NCI-H524 (cell line): ENCODE results near the gene DAPK3.
"Not testable (repeated sequence)": the region's sequence is repeated elsewhere in the genome, so short reads cannot be mapped to it uniquely, and the experiment has no call there.

ENCODE experiments used
- DNase-seq, 2 experiments: peaks; one replicate each; lab custom pipeline; 2025; lab: John Stamatoyannopoulos, UW

Gene DAPK3

GRCh38 chr19:3970808-3971598, at the start of gene DAPK3:
Gene DAPK3 (minus strand): TSS chr19:3971099. CDS start chr19:3969735, 1,364 bp downstream.
- DNase-seq = peak; percentile 95 to 98

GRCh38 chr19:4019578-4019977, 48.7 kb upstream of the DAPK3 start:
- no peak for DNase-seq

GRCh38 chr19:4018775-4019504, 48.0 kb upstream of the DAPK3 start:
- no peak for DNase-seq

GRCh38 chr19:4018140-4018613, 47.3 kb upstream of the DAPK3 start:
- no peak for DNase-seq

- DNase-seq = no peak
Observed at GRCh38 chr19:4016903-4017638, 46.2 kb upstream of the DAPK3 start.

- no peak for DNase-seq
Observed at GRCh38 chr19:4016486-4016885, 45.6 kb upstream of the DAPK3 start.

GRCh38 chr19:4015705-4016402, 45.0 kb upstream of the DAPK3 start:
- no peak for DNase-seq

- DNase-seq = no peak
Observed at GRCh38 chr19:4014541-4015491, 43.9 kb upstream of the DAPK3 start.

- DNase-seq = no peak
Observed at GRCh38 chr19:4013886-4014540, 43.1 kb upstream of the DAPK3 start.

- no peak for DNase-seq
Observed at GRCh38 chr19:4012975-4013634, 42.2 kb upstream of the DAPK3 start.

- no peak for DNase-seq
Observed at GRCh38 chr19:4012092-4012974, 41.4 kb upstream of the DAPK3 start.

- not testable (repeated sequence) for DNase-seq
Observed at GRCh38 chr19:4011430-4011829, 40.5 kb upstream of the DAPK3 start.

GRCh38 chr19:4010808-4011110, 39.9 kb upstream of the DAPK3 start:
- no peak for DNase-seq

GRCh38 chr19:4009990-4010807, 39.3 kb upstream of the DAPK3 start:
- DNase-seq = peak; percentile 86 to 95

GRCh38 chr19:4007836-4008539, 37.1 kb upstream of the DAPK3 start:
- peak in 1 of 2 experiments; percentile 25 for DNase-seq

GRCh38 chr19:4007021-4007835, 36.3 kb upstream of the DAPK3 start, which contains the start of gene PIAS4:
Gene PIAS4 (plus strand): TSS chr19:4007736. CDS start chr19:4007761, 25 bp downstream.
- peak; percentile 96 to 97 for DNase-seq
